Astrocyte (in vitro differentiated cells and primary cell): Measurements from ENCODE around the gene TFDP2. TPM values are rescaled to one million over a fixed set of nuclear protein-coding genes. Genes with fewer than 3 reads are reported as not detected.

Experiments
- DNase-seq: peaks from one replicate; pipeline ENCODE4 v3.0.0-alpha.2; 2010; ENCODE audit warnings: low read depth
- FAIRE-seq: peaks from 2 replicates; lab custom pipeline; 2011; peaks lifted over from hg19 to GRCh38; lab: Jason Lieb, UNC
- H2AFZ ChIP-seq: 2 replicates; pipeline ENCODE4 v1.6.0; 2012; ENCODE audit warnings: low read depth, low read length, inconsistent platforms
- H3K27ac ChIP-seq: 2 replicates; pipeline ENCODE4 v1.5.1; 2011; ENCODE audit warnings: low read depth, low read length, inconsistent platforms
- H3K27me3 ChIP-seq: 2 replicates; pipeline ENCODE4 v1.6.0; 2011; ENCODE audit warnings: low read length, inconsistent platforms; ENCODE audit not compliant: insufficient read depth
- H3K36me3 ChIP-seq: 2 replicates; pipeline ENCODE4 v1.5.1; 2011; ENCODE audit warnings: low read length, inconsistent platforms; ENCODE audit not compliant: insufficient read depth
- H3K4me1 ChIP-seq: 2 replicates; pipeline ENCODE4 v1.5.1; 2011; ENCODE audit warnings: low read length, inconsistent platforms; ENCODE audit not compliant: insufficient read depth
- H3K4me2 ChIP-seq: 2 replicates; pipeline ENCODE4 v1.6.0; 2012; ENCODE audit warnings: low read length, inconsistent platforms
- H3K4me3 ChIP-seq: 2 replicates; pipeline ENCODE4 v1.5.1; 2011; ENCODE audit warnings: low read depth, mild to moderate bottlenecking, low read length, inconsistent platforms; ENCODE audit not compliant: insufficient read depth
- H3K79me2 ChIP-seq: 2 replicates; pipeline ENCODE4 v1.6.0; 2012; ENCODE audit warnings: mild to moderate bottlenecking, low read length, inconsistent platforms; ENCODE audit not compliant: insufficient read depth
- H3K9ac ChIP-seq: 2 replicates; pipeline ENCODE4 v1.6.0; 2012; ENCODE audit warnings: mild to moderate bottlenecking, low read length, inconsistent platforms
- H3K9me3 ChIP-seq: 2 replicates; pipeline ENCODE4 v1.5.1; 2012; ENCODE audit warnings: low read depth, mild to moderate bottlenecking, low read length, inconsistent platforms; ENCODE audit not compliant: insufficient read depth
- H4K20me1 ChIP-seq: 2 replicates; pipeline ENCODE4 v1.6.0; 2012; ENCODE audit warnings: low read length, inconsistent platforms; ENCODE audit not compliant: insufficient read depth
- H3K27ac Mint-ChIP-seq: one replicate; pipeline ENCODE4 v1.8.0; 2021; ENCODE audit warnings: mild to moderate bottlenecking, mixed read lengths; ENCODE audit not compliant: unreplicated experiment
- H3K27me3 Mint-ChIP-seq: one replicate; pipeline ENCODE4 v1.8.0; 2021; ENCODE audit warnings: low read depth, mixed read lengths; ENCODE audit not compliant: unreplicated experiment
- H3K36me3 Mint-ChIP-seq: one replicate; pipeline ENCODE4 v1.8.0; 2021; ENCODE audit warnings: low read depth, mixed read lengths; ENCODE audit not compliant: unreplicated experiment
- H3K4me1 Mint-ChIP-seq: one replicate; pipeline ENCODE4 v1.8.0; 2021; ENCODE audit warnings: low read depth, mixed read lengths; ENCODE audit not compliant: unreplicated experiment
- H3K4me3 Mint-ChIP-seq: one replicate; pipeline ENCODE4 v1.8.0; 2021; ENCODE audit warnings: mild to moderate bottlenecking, moderate library complexity, mixed read lengths; ENCODE audit not compliant: unreplicated experiment
- H3K9me3 Mint-ChIP-seq: one replicate; pipeline ENCODE4 v1.8.0; 2021; ENCODE audit warnings: mild to moderate bottlenecking, mixed read lengths; ENCODE audit not compliant: unreplicated experiment
- EZH2 ChIP-seq: IDR thresholded peaks from 2 replicates; pipeline ENCODE4 v1.6.1; 2012; ENCODE audit warnings: mild to moderate bottlenecking, low read length, inconsistent platforms; ENCODE audit not compliant: insufficient read depth
- total RNA-seq: library from RNA; stranded (reverse); gene quantifications from 2 replicates; pipeline ENCODE4 v1.2.1, GENCODE V29; 2021
- TF ChIP-seq, protein P1 (sequence below): IDR thresholded peaks from 2 replicates; pipeline ENCODE4 v1.5.1; 2011; ENCODE audit warnings: low read depth, mild to moderate bottlenecking, inconsistent platforms, low read length, moderate library complexity; ENCODE audit not compliant: insufficient read depth

TFDP2 gene
- total RNA-seq, 1 donor from 2014 or later = 51.0 TPM

DNA sequence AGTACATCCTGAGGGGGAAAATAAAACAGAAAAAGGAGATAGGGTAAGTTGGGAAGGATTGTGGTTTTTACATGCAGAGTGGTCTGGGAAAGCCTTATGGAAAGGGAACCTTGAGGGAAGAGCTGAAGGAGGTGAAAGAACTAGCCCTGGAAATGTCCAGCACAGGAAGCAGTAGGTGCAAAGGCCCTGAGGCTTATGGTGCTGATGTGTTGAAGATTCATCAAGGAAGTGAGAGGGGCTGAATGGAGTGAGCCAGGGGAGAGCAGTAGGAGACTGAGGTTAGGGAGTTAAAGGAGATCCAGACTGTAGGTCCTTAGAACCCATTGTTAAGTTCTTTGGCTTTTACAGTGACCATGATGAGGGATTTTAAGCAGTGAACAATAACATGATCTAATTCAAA lies 239.9 kb downstream of the TFDP2 start:
- no peak overlapping the region for H3K4me2 ChIP-seq
- Mint-ChIP-seq H3K4me1 (peaks cover 7% of the 10 kb centered on the region), H3K4me3 (no peak overlapping the region), H3K27me3 (no peaks in the 10 kb centered on the region), H3K36me3 (peaks cover 16% of the 10 kb centered on the region), H3K9me3 (no peaks in the 10 kb centered on the region), H3K27ac (no peak overlapping the region)
- no peak for TF ChIP-seq EZH2
- TF ChIP-seq, protein P1, sequence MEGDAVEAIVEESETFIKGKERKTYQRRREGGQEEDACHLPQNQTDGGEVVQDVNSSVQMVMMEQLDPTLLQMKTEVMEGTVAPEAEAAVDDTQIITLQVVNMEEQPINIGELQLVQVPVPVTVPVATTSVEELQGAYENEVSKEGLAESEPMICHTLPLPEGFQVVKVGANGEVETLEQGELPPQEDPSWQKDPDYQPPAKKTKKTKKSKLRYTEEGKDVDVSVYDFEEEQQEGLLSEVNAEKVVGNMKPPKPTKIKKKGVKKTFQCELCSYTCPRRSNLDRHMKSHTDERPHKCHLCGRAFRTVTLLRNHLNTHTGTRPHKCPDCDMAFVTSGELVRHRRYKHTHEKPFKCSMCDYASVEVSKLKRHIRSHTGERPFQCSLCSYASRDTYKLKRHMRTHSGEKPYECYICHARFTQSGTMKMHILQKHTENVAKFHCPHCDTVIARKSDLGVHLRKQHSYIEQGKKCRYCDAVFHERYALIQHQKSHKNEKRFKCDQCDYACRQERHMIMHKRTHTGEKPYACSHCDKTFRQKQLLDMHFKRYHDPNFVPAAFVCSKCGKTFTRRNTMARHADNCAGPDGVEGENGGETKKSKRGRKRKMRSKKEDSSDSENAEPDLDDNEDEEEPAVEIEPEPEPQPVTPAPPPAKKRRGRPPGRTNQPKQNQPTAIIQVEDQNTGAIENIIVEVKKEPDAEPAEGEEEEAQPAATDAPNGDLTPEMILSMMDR = no peak
- peaks cover 28% of the 10 kb centered on the region for H3K36me3 ChIP-seq
- no peaks in the 10 kb centered on the region for H3K27me3 ChIP-seq
- no peak overlapping the region for H3K4me3 ChIP-seq
- H4K20me1 ChIP-seq = peaks cover 5% of the 10 kb centered on the region
- DNase-seq = no peak
- no peak overlapping the region for H3K9ac ChIP-seq
- H2AFZ ChIP-seq = no peak overlapping the region
- no peak for FAIRE-seq
- H3K79me2 ChIP-seq = peaks cover 3% of the 10 kb centered on the region
- H3K9me3 ChIP-seq = no peaks in the 10 kb centered on the region
- no peak overlapping the region for H3K27ac ChIP-seq
- no peaks in the 10 kb centered on the region for H3K4me1 ChIP-seq

GRCh38 chr3:141905129-141905528 lies 244.2 kb downstream of the TFDP2 start:
- H3K27ac Mint-ChIP-seq = peak overlapping the region; percentile 76
- peaks cover 21% of the 10 kb centered on the region for H3K36me3 Mint-ChIP-seq
- no peaks in the 10 kb centered on the region for H3K9me3 Mint-ChIP-seq
- H3K4me3 Mint-ChIP-seq = no peak overlapping the region
- Histone ChIP-seq H3K79me2 (peaks cover 37% of the 10 kb centered on the region), H3K9me3 (no peaks in the 10 kb centered on the region), H3K4me3 (no peak overlapping the region), H4K20me1 (peaks cover 22% of the 10 kb centered on the region), H3K36me3 (peaks cover 23% of the 10 kb centered on the region), H3K4me2 (no peak overlapping the region), H2AFZ (no peak overlapping the region), H3K27ac (no peak overlapping the region), H3K9ac (no peak overlapping the region), H3K27me3 (no peaks in the 10 kb centered on the region), H3K4me1 (no peaks in the 10 kb centered on the region)
- TF ChIP-seq EZH2 = no peak
- TF ChIP-seq, protein P1 = no peak
- no peak for FAIRE-seq
- peaks cover 7% of the 10 kb centered on the region for H3K4me1 Mint-ChIP-seq
- H3K27me3 Mint-ChIP-seq = no peaks in the 10 kb centered on the region
- peak; percentile 47 for DNase-seq

DNA sequence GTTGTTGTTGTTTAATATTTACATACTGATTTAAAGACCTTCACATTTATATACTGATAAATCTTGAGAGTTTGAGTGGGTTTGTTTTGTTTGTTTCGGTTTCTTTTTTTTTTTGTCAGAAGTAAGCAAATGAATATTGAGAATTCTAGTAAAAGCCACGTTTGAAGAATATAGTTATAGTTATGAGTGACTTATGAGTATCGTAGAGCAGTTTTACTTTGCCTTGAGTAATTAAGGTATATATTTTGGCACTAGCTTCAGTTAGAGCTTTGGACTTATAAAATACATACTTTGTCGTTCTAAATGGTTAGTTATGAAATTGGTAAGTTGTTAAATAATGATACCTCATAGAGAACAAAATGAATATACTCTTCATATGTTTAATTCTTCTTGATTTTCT lies 245.1 kb downstream of the TFDP2 start:
- H3K27me3 ChIP-seq = no peaks in the 10 kb centered on the region
- H3K36me3 ChIP-seq = peaks cover 18% of the 10 kb centered on the region
- H3K79me2 ChIP-seq = peaks cover 45% of the 10 kb centered on the region
- Mint-ChIP-seq H3K27ac (no peak overlapping the region), H3K27me3 (no peaks in the 10 kb centered on the region), H3K4me3 (no peak overlapping the region), H3K4me1 (peaks cover 7% of the 10 kb centered on the region), H3K36me3 (peaks cover 20% of the 10 kb centered on the region), H3K9me3 (no peaks in the 10 kb centered on the region)
- no peak overlapping the region for H3K4me3 ChIP-seq
- H3K27ac ChIP-seq = no peak overlapping the region
- DNase-seq (no peak), FAIRE-seq (no peak)
- H2AFZ ChIP-seq = no peak overlapping the region
- H3K4me2 ChIP-seq = no peak overlapping the region
- no peak overlapping the region for H3K9ac ChIP-seq
- no peaks in the 10 kb centered on the region for H3K4me1 ChIP-seq
- no peaks in the 10 kb centered on the region for H3K9me3 ChIP-seq
- H4K20me1 ChIP-seq = peaks cover 26% of the 10 kb centered on the region
- TF ChIP-seq, protein P1 = no peak
- TF ChIP-seq EZH2 = no peak
